ENCODE measurements around the gene RNU1-2.

GRCh38 chr1:16944038-16944437 lies 48.3 kb downstream of the RNU1-2 start:
- TF ChIP-seq CTCF (IDR thresholded peaks at IDR 0.05; ENCODE audit: insufficient read depth, low read depth, low read length) (no peak), EZH2 (IDR thresholded peaks at IDR 0.05; ENCODE audit: insufficient read depth, low read length) (no peak)

Data from astrocyte (in vitro differentiated cells and primary cell).